Naive thymus-derived CD4-positive, alpha-beta T cell (primary cell): ENCODE data around the gene TP53I11. TPM values are rescaled to one million over a fixed set of nuclear protein-coding genes. Genes with fewer than 3 reads are reported as not detected.

Source experiments
- ATAC-seq: fragments of 150-1000 bp; cut with Tn5 transposase; 2 replicates; pipeline ENCODE4 v1.10.0; 2021; ENCODE audit warnings: mild to moderate bottlenecking, moderate library complexity
- CTCF ChIA-PET: fragments of 350-600 bp; sonication (Branson Sonifier 250); formaldehyde crosslinking; loops from one replicate; lab custom pipeline; 2021; ENCODE audit warnings: antibody characterized with exemption; lab: Charles Lee
- POLR2A ChIA-PET: fragments of 350-600 bp; sonication (Branson Sonifier 250); formaldehyde crosslinking; loops from one replicate; lab custom pipeline; 2021; ENCODE audit warnings: antibody characterized with exemption, inconsistent platforms; lab: Charles Lee
- DNase-seq, 9 donors: peaks; one replicate each; pipeline versions ENCODE4 v3.0.0 to v3.0.0-alpha.2; 2020 to 2022; ENCODE audit warnings: mixed read lengths in 1 of 9
- H3K27ac ChIP-seq: one replicate; pipeline ENCODE4 v1.7.0; 2013; ENCODE audit warnings: mild to moderate bottlenecking, low read depth, low read length, moderate library complexity
- H3K27me3 ChIP-seq, 2 donors: one replicate each; pipeline ENCODE4 v1.7.0; 2013; ENCODE audit warnings: low read length in 2 of 2, mild to moderate bottlenecking in 2 of 2, moderate library complexity in 2 of 2; ENCODE audit not compliant: control insufficient read depth in 2 of 2, insufficient read depth in 2 of 2
- H3K36me3 ChIP-seq, 3 experiments: 1 replicate in 2 of 3; 2 replicates in 1 of 3; pipeline ENCODE4 v1.7.0; 2013; ENCODE audit warnings: low read length in 3 of 3, mild to moderate bottlenecking in 3 of 3, moderate library complexity in 1 of 3; ENCODE audit not compliant: insufficient read depth in 3 of 3, control insufficient read depth in 2 of 3
- H3K4me1 ChIP-seq, 2 donors: one replicate each; pipeline ENCODE4 v1.7.0; 2013; ENCODE audit warnings: low read length in 2 of 2, mild to moderate bottlenecking in 2 of 2, moderate library complexity in 1 of 2; ENCODE audit not compliant: control insufficient read depth in 2 of 2, insufficient read depth in 2 of 2
- H3K4me3 ChIP-seq: 2 replicates; pipeline ENCODE4 v1.7.0; 2013; ENCODE audit warnings: mild to moderate bottlenecking, low read length
- H3K9me3 ChIP-seq, 3 experiments: 1 replicate in 2 of 3; 2 replicates in 1 of 3; pipeline ENCODE4 v1.7.0; 2013; ENCODE audit warnings: low read length in 3 of 3; ENCODE audit not compliant: control insufficient read depth in 2 of 3
- H3K27ac Mint-ChIP-seq, 9 donors: one replicate each; pipeline ENCODE4 v1.8.0; 2020 to 2022; ENCODE audit warnings: mixed read lengths in 9 of 9, mild to moderate bottlenecking in 8 of 9, moderate library complexity in 5 of 9, inconsistent platforms in 2 of 9
- H3K27me3 Mint-ChIP-seq, 5 donors: one replicate each; pipeline ENCODE4 v1.8.0; 2021 to 2022; ENCODE audit warnings: mixed read lengths in 5 of 5, mild to moderate bottlenecking in 1 of 5
- H3K36me3 Mint-ChIP-seq, 5 donors: one replicate each; pipeline ENCODE4 v1.8.0; 2020 to 2022; ENCODE audit warnings: mixed read lengths in 5 of 5, mild to moderate bottlenecking in 3 of 5, inconsistent platforms in 1 of 5
- H3K4me1 Mint-ChIP-seq, 7 donors: one replicate each; pipeline ENCODE4 v1.8.0; 2020 to 2022; ENCODE audit warnings: mixed read lengths in 7 of 7, mild to moderate bottlenecking in 3 of 7, inconsistent platforms in 1 of 7
- H3K4me3 Mint-ChIP-seq, 10 donors: one replicate each; pipeline ENCODE4 v1.8.0; 2020 to 2022; ENCODE audit warnings: mild to moderate bottlenecking in 10 of 10, mixed read lengths in 10 of 10, moderate library complexity in 6 of 10, inconsistent platforms in 2 of 10
- H3K9me3 Mint-ChIP-seq, 11 donors: one replicate each; pipeline ENCODE4 v1.8.0; 2020 to 2022; ENCODE audit warnings: mixed read lengths in 11 of 11, mild to moderate bottlenecking in 4 of 11, inconsistent platforms in 1 of 11, moderate library complexity in 1 of 11
- intact Hi-C, 2 donors: fragments of 100-400 bp; cut with micrococcal nuclease; formaldehyde crosslinking; loops; one replicate each; pipeline ENCODE4 v1.15.1; 2023
- polyA plus RNA-seq, 2 donors: library from polyadenylated mRNA; unstranded; fragments of 300-500 nt; fragmentation: Illumina TruSeq; gene quantifications; one replicate each; pipeline ENCODE4 v1.2.3, GENCODE V29; 2021
- total RNA-seq, 6 experiments: library from RNA in 5 of 6; stranded (reverse) in 5 of 6; gene quantifications; 1 replicate in 5 of 6; 2 replicates in 1 of 6; pipeline ENCODE4 v1.2.3 and lab custom pipeline; 2021 to 2026

The TP53I11 gene, protein sequence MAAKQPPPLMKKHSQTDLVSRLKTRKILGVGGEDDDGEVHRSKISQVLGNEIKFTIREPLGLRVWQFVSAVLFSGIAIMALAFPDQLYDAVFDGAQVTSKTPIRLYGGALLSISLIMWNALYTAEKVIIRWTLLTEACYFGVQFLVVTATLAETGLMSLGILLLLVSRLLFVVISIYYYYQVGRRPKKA
- total RNA-seq (1 to 10 TPM in 3 of 5 experiments, under 1 TPM in 2; 0.40 to 7.6 (median 2.0) TPM), polyA plus RNA-seq (1 to 10 TPM in 1 of 2 donors, under 1 TPM in 1; 0.35 to 1.2 TPM), total RNA-seq (lab: John Stamatoyannopoulos, UW) (0.40 reads per million)

DNA sequence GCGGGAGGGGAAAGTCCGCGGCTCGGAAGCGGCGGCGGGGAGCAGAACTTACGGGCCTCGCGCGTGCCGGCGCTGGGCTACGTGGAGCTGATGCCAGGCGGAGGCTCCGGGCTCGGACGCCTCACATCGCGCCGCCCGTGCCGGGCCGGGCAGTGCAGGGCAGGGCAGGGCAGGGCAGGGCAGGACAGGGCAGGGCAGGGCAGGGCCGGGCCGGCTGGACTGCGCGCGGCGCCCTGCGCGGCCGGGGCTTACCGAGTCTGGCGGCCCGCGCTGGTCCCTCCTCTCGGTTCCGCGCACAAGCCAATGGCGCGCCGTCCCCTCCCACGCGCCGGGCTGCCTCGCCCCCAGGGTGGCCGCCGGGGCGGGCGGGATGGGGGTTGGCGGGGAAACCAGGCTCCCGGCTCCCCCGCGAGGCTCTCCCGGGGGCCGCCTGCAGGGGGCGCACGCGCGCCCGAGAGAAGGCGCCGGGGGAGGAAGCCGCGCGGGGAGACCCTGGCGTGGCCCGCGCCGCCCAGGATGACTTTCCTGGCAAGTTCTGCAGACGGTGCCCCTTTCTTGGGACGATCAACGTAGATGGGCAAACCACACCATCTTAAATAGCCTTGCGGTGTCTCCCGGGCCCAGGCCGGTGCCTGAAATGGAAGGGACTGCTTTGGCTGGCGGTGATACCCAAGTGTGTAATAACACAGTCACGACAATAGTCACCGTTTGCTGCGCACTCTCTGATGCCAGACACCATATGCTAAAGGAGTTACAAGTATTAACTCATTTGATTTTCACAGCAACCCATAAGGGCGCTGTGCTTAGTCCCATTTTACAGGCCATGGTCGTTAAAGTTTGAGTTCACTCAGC lies at the start of gene TP53I11:
Gene TP53I11, minus strand, starts transcription at position 259 of the 852 bp plus-strand sequence. CDS start 12,548 bp downstream, outside the sequence.
- CTCF ChIA-PET: interaction anchor here (0.5 to 0.6 kb wide), 2 partner anchors 129 to 154 kb away, joined by 3 read pairs; no protein-coding TSS in a partner anchor
- H3K4me1 ChIP-seq: peaks cover 0 to 6% of the 10 kb centered on the region in 2 donors

DNA sequence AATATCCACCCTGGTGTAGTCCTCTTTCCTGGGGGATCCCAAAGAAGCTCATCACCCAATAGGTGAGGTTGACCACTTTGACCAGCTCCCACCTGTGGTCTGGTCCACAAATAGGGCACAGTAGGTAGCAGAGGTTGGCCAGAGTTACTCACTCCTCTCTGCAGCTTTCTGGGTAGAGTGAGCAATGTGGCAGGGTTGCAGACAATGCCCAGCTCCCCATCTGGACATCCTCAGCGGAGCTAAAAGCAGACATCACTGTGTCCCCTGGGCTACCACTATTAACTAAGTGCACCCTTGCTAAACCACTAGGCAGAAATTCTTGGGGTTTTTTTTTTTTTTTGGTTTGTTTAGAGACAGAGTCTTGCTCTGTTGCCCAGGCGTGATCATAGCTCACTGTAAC lies 48.4 kb upstream of the TP53I11 start:
- Histone ChIP-seq H3K36me3 (no peaks in the 10 kb centered on the region), H3K4me3 (no peak overlapping the region), H3K4me1 (no peaks in the 10 kb centered on the region), H3K27ac (no peak overlapping the region), H3K9me3 (no peaks in the 10 kb centered on the region), H3K27me3 (no peaks in the 10 kb centered on the region)
- no peaks in the 10 kb centered on the region for H3K9me3 Mint-ChIP-seq
- no peak overlapping the region for H3K27ac Mint-ChIP-seq
- intact Hi-C loops: no loop called here
- CTCF ChIA-PET: interaction anchor here (1.3 kb wide), 1 partner anchor 109 kb away, joined by 3 read pairs; no protein-coding TSS in a partner anchor
- H3K27me3 Mint-ChIP-seq: peaks cover 0 to 23% (median 0%) of the 10 kb centered on the region in 5 donors
- no peaks in the 10 kb centered on the region for H3K36me3 Mint-ChIP-seq
- ATAC-seq (no peak), DNase-seq (no peak)
- H3K4me3 Mint-ChIP-seq: no peak overlapping the region
- peaks cover 0 to 1% (median 0%) of the 10 kb centered on the region in 7 donors for H3K4me1 Mint-ChIP-seq
- POLR2A ChIA-PET: no interaction called here

More for the DNA sequence above, at the start of gene TP53I11:
- Mint-ChIP-seq H3K27me3 (peaks cover 0 to 37% (median 8%) of the 10 kb centered on the region in 5 donors), H3K36me3 (no peaks in the 10 kb centered on the region), H3K27ac (peak within 1 kb of the TSS in 2 of 9 donors; percentile 48 to 76), H3K4me3 (peak within 1 kb of the TSS; percentile 58 to 87 (median 81)), H3K9me3 (no peaks in the 10 kb centered on the region), H3K4me1 (peaks cover 0 to 17% (median 6%) of the 10 kb centered on the region in 7 donors)
- Histone ChIP-seq H3K36me3 (no peaks in the 10 kb centered on the region), H3K27me3 (no peaks in the 10 kb centered on the region), H3K27ac (no peak within 1 kb of the TSS), H3K4me3 (peak within 1 kb of the TSS; percentile 62), H3K9me3 (no peaks in the 10 kb centered on the region)
- ATAC-seq (peak; percentile 78), DNase-seq (peak in 8 of 9 donors; percentile 27 to 79 (median 32))
- intact Hi-C loops: loop anchor here in 1 of 2 donors (5.0 kb wide), 2 partner anchors 131 to 151 kb away; no protein-coding TSS in a partner anchor
- POLR2A ChIA-PET: no interaction called here

DNA sequence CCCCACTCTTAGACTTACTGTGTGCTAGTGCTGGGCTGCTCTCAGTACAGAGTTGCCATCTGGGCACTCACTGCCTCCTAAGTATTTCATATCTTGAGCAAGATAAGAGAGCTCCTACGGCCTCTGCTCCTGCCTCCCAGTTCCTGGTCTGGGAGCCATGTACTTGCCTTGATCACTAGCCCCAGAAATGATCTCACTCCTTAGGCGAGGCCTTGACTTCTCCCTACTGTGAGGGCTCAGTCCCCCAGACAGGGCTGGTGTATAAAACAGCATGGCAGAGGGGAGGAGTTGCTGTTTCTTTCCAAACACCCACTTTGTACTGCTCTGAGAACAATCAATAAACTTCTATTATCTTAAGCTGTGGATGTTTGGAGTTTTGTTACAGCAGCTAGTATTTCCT lies 47.4 kb upstream of the TP53I11 start:
- no peak for ATAC-seq
- H3K27me3 ChIP-seq: no peaks in the 10 kb centered on the region
- Mint-ChIP-seq H3K9me3 (no peaks in the 10 kb centered on the region), H3K27me3 (peaks cover 0 to 25% (median 0%) of the 10 kb centered on the region in 5 donors), H3K4me1 (peaks cover 0 to 1% (median 0%) of the 10 kb centered on the region in 7 donors), H3K27ac (no peak overlapping the region), H3K4me3 (no peak overlapping the region), H3K36me3 (no peaks in the 10 kb centered on the region)
- ChIA-PET POLR2A (interaction anchor here (0.6 kb wide), 1 partner anchor 27 kb away, joined by 3 read pairs; no protein-coding TSS in a partner anchor), CTCF (interaction anchor here (0.6 to 1.3 kb wide), 2 partner anchors 110 to 156 kb away, joined by 3 to 5 read pairs; no protein-coding TSS in a partner anchor)
- DNase-seq: no peak
- no peaks in the 10 kb centered on the region for H3K4me1 ChIP-seq
- no peak overlapping the region for H3K27ac ChIP-seq
- H3K36me3 ChIP-seq: no peaks in the 10 kb centered on the region
- intact Hi-C loops: no loop called here
- H3K9me3 ChIP-seq: no peaks in the 10 kb centered on the region
- H3K4me3 ChIP-seq: no peak overlapping the region

DNA sequence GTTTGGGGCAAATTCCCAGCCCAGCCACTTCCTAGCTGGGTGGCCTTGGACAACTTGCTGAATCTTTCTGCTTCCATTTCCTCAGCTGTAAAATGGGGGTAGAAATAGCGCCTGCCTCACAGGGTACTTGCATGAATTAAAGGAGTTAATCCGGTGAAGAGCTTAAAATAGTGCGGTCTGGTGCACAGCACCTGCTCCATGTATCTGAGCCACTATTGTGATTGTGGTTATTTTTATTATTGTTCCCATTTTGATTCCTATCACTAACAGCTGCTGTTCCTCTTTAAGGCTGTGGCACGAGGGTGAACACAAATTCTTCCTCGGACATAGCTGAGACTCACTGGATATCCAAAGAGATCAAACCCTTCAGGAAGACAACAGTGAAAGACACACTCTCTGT lies 46.9 kb upstream of the TP53I11 start:
- H3K4me3 ChIP-seq: no peak overlapping the region
- H3K4me1 ChIP-seq: no peaks in the 10 kb centered on the region
- H3K27me3 ChIP-seq: no peaks in the 10 kb centered on the region
- ChIA-PET POLR2A (interaction anchor here (0.6 kb wide), 1 partner anchor 28 kb away, joined by 3 read pairs; no protein-coding TSS in a partner anchor), CTCF (no interaction called here)
- no peaks in the 10 kb centered on the region for H3K9me3 Mint-ChIP-seq
- H3K27me3 Mint-ChIP-seq: peaks cover 0 to 22% (median 0%) of the 10 kb centered on the region in 5 donors
- intact Hi-C loops: no loop called here
- peaks cover 0 to 3% (median 0%) of the 10 kb centered on the region in 7 donors for H3K4me1 Mint-ChIP-seq
- ATAC-seq (no peak), DNase-seq (no peak)
- H3K4me3 Mint-ChIP-seq: no peak overlapping the region
- no peaks in the 10 kb centered on the region for H3K36me3 ChIP-seq
- no peaks in the 10 kb centered on the region for H3K9me3 ChIP-seq
- H3K27ac Mint-ChIP-seq: no peak overlapping the region
- H3K36me3 Mint-ChIP-seq: no peaks in the 10 kb centered on the region
- H3K27ac ChIP-seq: no peak overlapping the region

DNA sequence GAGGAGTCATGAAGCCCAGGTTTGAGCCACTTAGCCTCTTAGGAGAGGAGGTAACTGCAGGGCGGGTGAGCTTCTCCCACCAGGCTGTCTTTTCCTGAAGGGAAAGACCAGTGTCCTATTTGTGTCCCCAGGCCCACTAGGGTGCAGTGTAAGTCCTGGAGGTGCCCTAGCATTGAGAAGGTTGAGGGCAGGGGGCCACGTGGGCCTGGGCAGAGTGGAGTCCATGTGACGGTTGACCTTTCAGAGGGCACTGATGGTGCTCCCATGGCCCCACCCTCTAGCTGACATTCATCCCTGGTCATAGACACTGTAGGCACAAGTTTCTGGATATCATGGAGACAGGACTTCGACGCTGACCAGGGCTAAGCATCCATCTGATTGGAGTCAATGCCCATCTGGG lies 44.1 kb upstream of the TP53I11 start:
- H3K27me3 ChIP-seq: no peaks in the 10 kb centered on the region
- no peaks in the 10 kb centered on the region for H3K9me3 Mint-ChIP-seq
- intact Hi-C loops: no loop called here
- ATAC-seq (no peak), DNase-seq (no peak)
- no peak overlapping the region for H3K27ac ChIP-seq
- H3K4me1 Mint-ChIP-seq: peaks cover 0 to 4% (median 0%) of the 10 kb centered on the region in 7 donors
- H3K4me1 ChIP-seq: no peaks in the 10 kb centered on the region
- ChIA-PET POLR2A (no interaction called here), CTCF (no interaction called here)
- no peak overlapping the region for H3K4me3 Mint-ChIP-seq
- no peak overlapping the region for H3K27ac Mint-ChIP-seq
- no peaks in the 10 kb centered on the region for H3K9me3 ChIP-seq
- H3K27me3 Mint-ChIP-seq: peaks cover 0 to 13% (median 0%) of the 10 kb centered on the region in 5 donors
- no peak overlapping the region for H3K4me3 ChIP-seq
- H3K36me3 Mint-ChIP-seq: no peaks in the 10 kb centered on the region
- H3K36me3 ChIP-seq: no peaks in the 10 kb centered on the region

DNA sequence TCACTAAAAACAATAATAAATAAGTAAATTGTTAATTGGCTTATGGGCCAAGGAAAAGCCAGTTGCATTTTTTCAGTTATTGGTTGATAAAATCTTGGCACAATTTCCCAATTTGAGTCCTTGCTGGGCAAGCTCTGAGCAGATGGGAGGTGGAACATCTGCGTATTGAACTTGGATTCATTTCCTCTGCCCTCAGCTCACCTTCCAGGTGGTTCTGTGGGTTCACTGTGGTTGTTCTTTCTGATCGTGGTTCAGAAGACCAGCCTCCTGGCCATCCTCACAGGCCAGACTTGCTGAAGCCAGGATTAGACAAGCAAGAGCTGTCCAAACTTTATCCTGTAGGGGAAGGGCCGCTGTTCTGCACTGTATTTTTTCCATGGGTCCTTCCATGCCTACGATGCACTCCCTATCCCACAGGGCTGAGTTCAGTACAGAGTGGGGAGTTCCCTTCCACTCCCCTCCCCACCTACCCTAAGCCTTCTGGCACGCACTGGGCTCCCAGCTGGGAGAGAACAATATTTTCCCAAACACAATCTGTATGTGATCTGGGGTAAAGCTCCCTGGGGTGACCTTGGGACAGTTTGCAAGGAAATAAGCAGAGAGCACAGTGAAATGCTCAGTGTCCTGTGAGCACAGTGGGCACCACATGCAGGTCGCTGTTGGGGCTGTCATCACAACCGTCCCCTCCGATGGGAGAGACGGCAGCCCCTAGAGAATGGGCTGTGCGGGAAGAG lies 43.5 kb upstream of the TP53I11 start:
- POLR2A ChIA-PET: no interaction called here
- H3K36me3 ChIP-seq: no peaks in the 10 kb centered on the region
- Mint-ChIP-seq H3K27ac (no peak overlapping the region), H3K4me1 (peaks cover 0 to 2% (median 0%) of the 10 kb centered on the region in 7 donors), H3K36me3 (no peaks in the 10 kb centered on the region), H3K9me3 (no peaks in the 10 kb centered on the region), H3K27me3 (peaks cover 0 to 13% (median 0%) of the 10 kb centered on the region in 5 donors), H3K4me3 (no peak overlapping the region)
- CTCF ChIA-PET: no interaction called here
- H3K4me3 ChIP-seq: no peak overlapping the region
- H3K9me3 ChIP-seq: no peaks in the 10 kb centered on the region
- H3K4me1 ChIP-seq: no peaks in the 10 kb centered on the region
- no peak overlapping the region for H3K27ac ChIP-seq
- ATAC-seq (no peak), DNase-seq (no peak)
- H3K27me3 ChIP-seq: no peaks in the 10 kb centered on the region
- intact Hi-C loops: no loop called here
